IMR-90 (cell line): ENCODE results near the gene FADD. TPM values are rescaled to one million over a fixed set of nuclear protein-coding genes. Genes with fewer than 3 reads are reported as not detected.

ENCODE experiments used
- ATAC-seq: fragments of 200-7000 bp; cut with Tn5 transposase; 2 replicates; pipeline ENCODE4 v1.9.1; 2020; ENCODE audit warnings: low read depth, mild to moderate bottlenecking, moderate library complexity
- BruUV-seq: library from RNA; stranded (reverse); fragments of 400-500 nt; replicated peaks from 2 replicates; lab custom pipeline; 2021; lab: Mats Ljungman, UMichigan
- CTCF ChIA-PET: fragments of 300-600 bp; formaldehyde crosslinking; extraction: SDS; loops from one replicate; lab custom pipeline; 2021; ENCODE audit warnings: antibody characterized with exemption; lab: Yijun Ruan, JAX
- POLR2A ChIA-PET: fragments of 300-600 bp; sonication (Branson Sonifier 250); formaldehyde crosslinking; loops from one replicate; lab custom pipeline; 2022; ENCODE audit warnings: antibody characterized with exemption; ENCODE audit not compliant: unreplicated experiment; lab: Charles Lee
- DNase-seq: peaks from one replicate; pipeline ENCODE4 v3.0.0; 2013
- H2AFZ ChIP-seq: replicated peaks from 2 replicates; pipeline ENCODE3; 2013; ENCODE audit warnings: low read length, mild to moderate bottlenecking; ENCODE audit not compliant: poor library complexity
- H2AK5ac ChIP-seq: 2 replicates; pipeline ENCODE4 v1.6.1; 2013; ENCODE audit warnings: low read depth, low read length, inconsistent platforms
- H2AK9ac ChIP-seq: replicated peaks from 2 replicates; pipeline ENCODE3; 2013; ENCODE audit warnings: mild to moderate bottlenecking, low read depth, low read length, moderate library complexity; ENCODE audit not compliant: poor library complexity
- H2BK120ac ChIP-seq: 2 replicates; pipeline ENCODE4 v1.6.1; 2013; ENCODE audit warnings: low read depth, low read length, inconsistent platforms
- H2BK15ac ChIP-seq: 3 replicates; pipeline ENCODE4 v1.6.1; 2013; ENCODE audit warnings: low read depth, low read length, inconsistent platforms
- H2BK20ac ChIP-seq: 2 replicates; pipeline ENCODE4 v1.6.1; 2013; ENCODE audit warnings: low read depth, mild to moderate bottlenecking, inconsistent platforms, low read length, moderate library complexity
- H2BK5ac ChIP-seq: 2 replicates; pipeline ENCODE4 v1.6.1; 2013; ENCODE audit warnings: mild to moderate bottlenecking, low read depth, low read length, inconsistent platforms; ENCODE audit not compliant: poor library complexity, severe bottlenecking
- H3K14ac ChIP-seq: replicated peaks from 2 replicates; pipeline ENCODE4 v1.6.1; 2013; ENCODE audit warnings: low read depth, low read length, inconsistent platforms
- H3K18ac ChIP-seq: 2 replicates; pipeline ENCODE4 v1.6.1; 2013; ENCODE audit warnings: low read depth, low read length, control low read depth
- H3K23ac ChIP-seq: 2 replicates; pipeline ENCODE4 v1.6.1; 2013; ENCODE audit warnings: low read depth, low read length, inconsistent platforms
- H3K27ac ChIP-seq: 2 replicates; pipeline ENCODE4 v1.5.1; 2013; ENCODE audit warnings: mild to moderate bottlenecking, control low read depth, low read length; ENCODE audit not compliant: insufficient read depth
- H3K27me3 ChIP-seq: 2 replicates; pipeline ENCODE4 v1.6.1; 2013; ENCODE audit warnings: low read length; ENCODE audit not compliant: control insufficient read depth, insufficient read depth
- H3K36me3 ChIP-seq: 2 replicates; pipeline ENCODE4 v1.6.1; 2013; ENCODE audit warnings: low read length, mixed read lengths; ENCODE audit not compliant: control insufficient read depth, insufficient read depth
- H3K4ac ChIP-seq: 2 replicates; pipeline ENCODE4 v1.6.1; 2013; ENCODE audit warnings: low read depth, low read length, inconsistent platforms
- H3K4me1 ChIP-seq: 2 replicates; pipeline ENCODE4 v1.6.1; 2013; ENCODE audit warnings: low read length, mixed read lengths; ENCODE audit not compliant: control insufficient read depth, insufficient read depth
- H3K4me2 ChIP-seq: 2 replicates; pipeline ENCODE4 v1.6.1; 2013; ENCODE audit warnings: low read depth, mild to moderate bottlenecking, control low read depth, low read length, moderate library complexity
- H3K4me3 ChIP-seq: 2 replicates; pipeline ENCODE4 v1.5.1; 2013; ENCODE audit warnings: low read depth, mild to moderate bottlenecking, control low read depth, low read length, moderate library complexity; ENCODE audit not compliant: insufficient read depth
- H3K56ac ChIP-seq: 2 replicates; pipeline ENCODE4 v1.6.1; 2013; ENCODE audit warnings: low read length, inconsistent platforms; ENCODE audit not compliant: insufficient read depth; ENCODE audit errors: extremely low read depth
- H3K79me1 ChIP-seq, 2 experiments: 2 replicates each; pipeline ENCODE4 v1.6.1; 2013; ENCODE audit warnings: low read length in 2 of 2, inconsistent platforms in 1 of 2, low read depth in 1 of 2
- H3K9ac ChIP-seq: 2 replicates; pipeline ENCODE4 v1.6.1; 2013; ENCODE audit warnings: low read depth, low read length, control low read depth
- H3K9me1 ChIP-seq: 2 replicates; pipeline ENCODE4 v1.6.1; 2013; ENCODE audit warnings: low read length, inconsistent platforms; ENCODE audit not compliant: insufficient read depth
- H3K9me3 ChIP-seq: 2 replicates; pipeline ENCODE4 v1.6.1; 2013; ENCODE audit warnings: low read length; ENCODE audit not compliant: control insufficient read depth, insufficient read depth
- H4K20me1 ChIP-seq: 2 replicates; pipeline ENCODE4 v1.6.1; 2013; ENCODE audit warnings: low read length, inconsistent platforms; ENCODE audit not compliant: insufficient read depth
- H4K5ac ChIP-seq: 2 replicates; pipeline ENCODE4 v1.6.1; 2013; ENCODE audit warnings: mild to moderate bottlenecking, low read depth, low read length, control low read depth
- H4K8ac ChIP-seq, 2 experiments: 2 replicates each; pipeline ENCODE4 v1.6.1; 2013; ENCODE audit warnings: low read depth in 2 of 2, low read length in 2 of 2, control low read depth in 1 of 2, inconsistent platforms in 1 of 2
- H4K91ac ChIP-seq: 2 replicates; pipeline ENCODE4 v1.6.1; 2013; ENCODE audit warnings: low read depth, low read length, inconsistent platforms; ENCODE audit not compliant: insufficient read depth
- CEBPB ChIP-seq: IDR thresholded peaks from 2 replicates; pipeline ENCODE4 v1.6.1; 2012; ENCODE audit warnings: low read depth, low read length, improper control_type of control experiment
- CHD1 ChIP-seq: IDR thresholded peaks from 2 replicates; pipeline ENCODE4 v1.6.1; 2012; ENCODE audit warnings: low read depth, low read length, improper control_type of control experiment
- MAFK ChIP-seq: IDR thresholded peaks from 2 replicates; pipeline ENCODE4 v1.6.1; 2012; ENCODE audit warnings: low read depth, low read length, improper control_type of control experiment
- MXI1 ChIP-seq: IDR thresholded peaks from 2 replicates; pipeline ENCODE4 v1.6.1; 2012; ENCODE audit warnings: low read depth, mild to moderate bottlenecking, low read length, moderate library complexity, borderline replicate concordance
- RCOR1 ChIP-seq: IDR thresholded peaks from 2 replicates; pipeline ENCODE4 v1.6.1; 2012; ENCODE audit warnings: mild to moderate bottlenecking, low read length, improper control_type of control experiment; ENCODE audit not compliant: insufficient replicate concordance
- RFX5 ChIP-seq: IDR thresholded peaks from 2 replicates; pipeline ENCODE4 v1.8.0; 2012; ENCODE audit warnings: low read depth, mild to moderate bottlenecking, low read length, moderate library complexity
- SMC3 ChIP-seq: fragments of 150-350 bp; IDR thresholded peaks from 2 replicates; pipeline ENCODE4 v1.6.1; 2016; ENCODE audit warnings: low read depth, mild to moderate bottlenecking, antibody characterized with exemption, low read length, moderate library complexity
- USF2 ChIP-seq: fragments of 150-350 bp; IDR thresholded peaks from 2 replicates; pipeline ENCODE4 v1.6.1; 2017; ENCODE audit warnings: mild to moderate bottlenecking, antibody characterized with exemption, low read length, low read depth
- WGBS, 2 experiments: methylation state at CpG; one replicate each; pipeline versions ENCODE4 v1.1.5 to v1.1.7; 2013; ENCODE audit warnings: missing lambda C conversion rate in 2 of 2; ENCODE audit not compliant: insufficient read length in 1 of 2; ENCODE audit errors: extremely low coverage in 2 of 2; 5-methylcytosine and 5-hydroxymethylcytosine counted together
- dilution Hi-C: fragments of 300-500 bp; cut with HindIII; formaldehyde crosslinking; loops from one replicate; pipeline ENCODE4 v1.14.3; 2018; ENCODE audit warnings: low sequenced_read_pairs; ENCODE audit not compliant: unreplicated experiment
- in situ Hi-C: fragments of 300-500 bp; cut with MboI; formaldehyde crosslinking; loops from 3 replicates; pipeline ENCODE4 v1.14.3; 2019; ENCODE audit warnings: low sequenced_read_pairs, inconsistent platforms, mixed read lengths
- intact Hi-C: fragments of 100-400 bp; cut with micrococcal nuclease; formaldehyde crosslinking; loops from 2 replicates; pipeline ENCODE4 v1.10.0; 2022
- polyA plus RNA-seq, 3 experiments: library from polyadenylated mRNA; depleted of rRNA; stranded (reverse); fragments of >200 nt; gene quantifications; 2 replicates each; pipeline ENCODE4 v1.2.3, GENCODE V29; 2012; ENCODE audit warnings: low replicate concordance in 1 of 3
- total RNA-seq: library from RNA; depleted of rRNA; stranded (reverse); fragments of >200 nt; gene quantifications from 2 replicates; pipeline ENCODE4 v1.2.3, GENCODE V29; 2012

Gene FADD
- total and polyA plus RNA-seq, 2 of the 4 experiments (the other 2 are of a cell fraction): 38.1 to 44.4 TPM

- peaks cover 25% of the 10 kb centered on the region; the same call in 1 of the 2 replicates for H3K36me3 ChIP-seq
- H3K27ac ChIP-seq: no peak overlapping the region
- no peak overlapping the region for H2AFZ ChIP-seq
- H3K14ac ChIP-seq: no peak overlapping the region
- H4K5ac ChIP-seq: no peak overlapping the region
- no peak overlapping the region for H2BK15ac ChIP-seq
- no peak overlapping the region for H3K9ac ChIP-seq
- no TSS peak for BruUV-seq
- H4K20me1 ChIP-seq: no peaks in the 10 kb centered on the region
- H3K9me3 ChIP-seq: no peaks in the 10 kb centered on the region
- no peaks in the 10 kb centered on the region for H3K79me1 ChIP-seq
- dilution Hi-C loops: loop anchor here (25.0 kb wide), 1 partner anchor 257 kb away; no protein-coding TSS in a partner anchor
- H3K18ac ChIP-seq: no peak overlapping the region
- TF ChIP-seq SMC3 (no peak), MAFK (no peak), RCOR1 (no peak), USF2 (no peak), CHD1 (no peak), MXI1 (no peak), RFX5 (no peak), CEBPB (no peak)
- no peak overlapping the region for H3K4me3 ChIP-seq
- in situ Hi-C loops: no loop called here
- 68% methylated on average over 6 of the region's 11 CpGs; no CpG with 5 or more reads in 1 of the 2 experiments for WGBS, 2 experiments
- no peak overlapping the region for H4K8ac ChIP-seq
- H3K4ac ChIP-seq: no peak overlapping the region
- H2AK5ac ChIP-seq: no peak overlapping the region
- H2AK9ac ChIP-seq: no peak overlapping the region
- DNase-seq (no peak), ATAC-seq (no peak)
- no peaks in the 10 kb centered on the region for H3K9me1 ChIP-seq
- H3K23ac ChIP-seq: no peak overlapping the region
- intact Hi-C loops: no loop called here
- no peak overlapping the region for H2BK20ac ChIP-seq
- no peak overlapping the region for H3K56ac ChIP-seq
- H3K27me3 ChIP-seq: no peaks in the 10 kb centered on the region
- H4K91ac ChIP-seq: no peak overlapping the region
- H2BK120ac ChIP-seq: no peak overlapping the region
- no peak overlapping the region for H2BK5ac ChIP-seq
- H3K4me1 ChIP-seq: no peaks in the 10 kb centered on the region
- no peak overlapping the region for H3K4me2 ChIP-seq
- CTCF ChIA-PET: no interaction called here
- POLR2A ChIA-PET: no interaction called here
Observed at GRCh38 chr11:70169127-70169526, 34.0 kb upstream of the FADD start.
